ENCODE data around the gene OGA.

Gene OGA

GRCh38 chr10:101818119-101818871, at the start of gene OGA:
OGA (minus strand) TSS chr10:101818444; CDS start chr10:101818022, 422 bp downstream.
- DNase-seq (ENCODE audit: low read depth), result peak; percentile 100

GRCh38 chr10:101867931-101868330, 49.7 kb upstream of the OGA start:
- peak; percentile 27 for DNase-seq (ENCODE audit: low read depth)

- no peak for DNase-seq (ENCODE audit: low read depth)
Measured at GRCh38 chr10:101859530-101859929, 41.3 kb upstream of the OGA start.

GRCh38 chr10:101858723-101859500, 40.7 kb upstream of the OGA start:
- no peak for DNase-seq (ENCODE audit: low read depth)

DNA sequence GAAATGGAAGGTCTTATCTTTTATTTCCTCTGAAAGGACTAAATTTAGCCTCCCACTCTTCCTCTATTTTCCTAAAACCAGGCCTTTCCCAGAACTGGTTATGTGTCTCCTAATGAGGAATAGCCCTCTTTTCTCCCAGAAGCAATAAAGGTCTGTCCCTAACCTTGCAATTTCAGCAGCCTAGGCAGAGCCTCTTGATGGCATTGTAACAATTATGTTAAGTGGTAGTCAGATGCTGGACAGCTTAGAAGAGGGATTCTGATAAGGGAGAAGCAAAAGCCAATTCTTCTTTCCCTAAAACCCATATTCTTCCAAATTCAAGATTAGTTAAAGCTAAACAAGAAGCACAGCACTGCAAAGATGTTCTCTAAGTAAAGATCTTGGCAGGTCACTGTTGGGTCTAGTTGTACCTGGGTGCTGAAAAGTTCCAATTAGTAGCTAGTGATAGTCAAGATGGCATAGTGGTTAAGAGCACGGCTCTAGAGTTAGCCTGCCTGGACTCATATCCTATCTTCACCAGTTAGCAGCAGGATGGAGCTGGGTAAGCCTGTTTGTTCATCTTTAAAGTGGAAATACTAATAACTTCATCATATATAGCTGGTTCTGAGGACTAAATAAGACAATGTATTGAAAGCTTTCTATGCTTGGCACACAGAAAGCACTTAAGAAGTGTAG, 39.7 kb upstream of the OGA start:
- no peak for DNase-seq (ENCODE audit: low read depth)

DNA sequence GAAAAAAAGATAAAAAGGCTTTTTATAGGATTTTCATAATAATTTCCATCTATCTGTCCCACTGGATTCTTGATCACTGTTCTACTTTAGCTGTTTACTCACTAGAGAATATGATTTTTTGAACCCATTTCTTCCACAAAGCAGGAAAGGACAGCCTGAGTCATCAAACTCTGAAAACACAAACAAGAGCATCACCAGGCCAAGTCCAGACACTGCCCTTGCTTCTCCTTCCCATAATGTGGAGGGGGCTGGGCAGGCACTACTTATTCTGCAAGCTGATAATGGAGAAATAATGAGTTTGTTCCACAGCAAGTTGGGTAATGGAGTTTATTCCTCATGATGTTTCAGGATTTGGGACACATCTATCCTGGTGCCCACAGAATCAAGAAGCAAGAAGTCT, 38.4 kb upstream of the OGA start:
- peak; percentile 50 for DNase-seq (ENCODE audit: low read depth)

DNA sequence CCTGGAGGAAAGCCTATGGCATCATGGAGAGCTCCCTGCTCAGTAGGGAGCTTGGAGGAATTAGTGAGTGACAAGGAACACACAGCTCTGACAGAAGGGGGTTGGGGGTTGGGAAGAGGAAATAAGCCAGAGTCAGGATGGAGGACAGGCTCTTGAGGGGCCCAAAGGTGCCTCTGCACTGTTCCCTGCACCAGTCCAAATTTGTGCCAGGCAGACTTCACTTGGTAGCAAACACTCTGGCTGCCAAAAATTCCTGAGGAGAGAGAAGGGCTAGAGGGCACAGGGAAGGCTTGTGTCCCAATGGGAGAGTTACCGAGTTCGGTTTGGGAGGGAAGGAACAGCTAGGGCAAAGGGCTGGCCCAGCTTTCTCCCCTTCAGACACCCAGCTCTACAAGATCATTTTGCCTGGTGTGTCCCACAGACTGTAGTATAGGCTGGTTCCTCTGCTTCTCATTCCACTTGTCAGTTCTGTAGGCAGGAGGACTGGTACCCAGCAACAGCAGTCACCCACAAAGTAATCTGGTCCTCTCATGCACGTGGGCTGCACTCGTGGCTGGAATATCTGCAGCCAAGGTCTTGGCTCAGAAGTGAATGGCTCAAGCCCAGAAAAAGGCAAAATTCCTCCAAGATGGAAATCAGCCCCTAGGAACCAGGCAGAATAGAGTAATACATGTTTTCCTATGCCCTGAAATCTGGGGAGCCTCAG, 33.3 kb upstream of the OGA start:
- no peak for DNase-seq (ENCODE audit: low read depth)

- no peak for DNase-seq (ENCODE audit: low read depth)
Measured at GRCh38 chr10:101850749-101851148, 32.5 kb upstream of the OGA start.

DNA sequence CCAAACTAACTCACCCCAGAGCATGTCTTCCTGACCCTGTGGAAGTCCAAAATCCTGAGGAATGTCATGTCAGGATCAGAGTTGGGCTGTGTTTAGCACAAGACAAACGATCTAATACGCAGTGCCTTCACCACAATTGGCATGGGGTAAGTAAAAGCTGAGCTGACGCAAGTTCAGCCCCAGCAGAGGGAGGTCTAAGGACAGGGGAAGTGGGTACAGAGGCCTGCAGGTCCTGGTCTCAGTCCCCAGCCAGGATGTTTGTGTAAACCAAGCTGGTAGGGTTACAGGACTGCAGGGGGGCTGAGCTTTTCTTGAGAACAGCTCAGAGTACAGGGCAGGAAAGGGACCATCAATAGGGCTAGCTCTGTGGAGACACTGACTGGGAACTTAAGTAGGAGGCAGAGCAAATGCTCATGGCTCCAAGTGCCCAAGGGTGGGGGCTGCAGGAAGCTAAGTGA, 30.7 kb upstream of the OGA start:
- peak; percentile 49 for DNase-seq (ENCODE audit: low read depth)

- DNase-seq (ENCODE audit: low read depth), result peak; percentile 21
Measured at GRCh38 chr10:101848408-101848807, 30.2 kb upstream of the OGA start.

- DNase-seq (ENCODE audit: low read depth), result no peak
Measured at GRCh38 chr10:101845893-101846292, 27.6 kb upstream of the OGA start.

GRCh38 chr10:101843032-101844021, 25.1 kb upstream of the OGA start, which contains the start of gene KCNIP2:
KCNIP2 (minus strand) TSS chr10:101843800; CDS start chr10:101843568, 232 bp downstream.
- DNase-seq (ENCODE audit: low read depth), result no peak

- no peak for DNase-seq (ENCODE audit: low read depth)
Measured at GRCh38 chr10:101841826-101842225, 23.6 kb upstream of the OGA start.

GRCh38 chr10:101840741-101841453, 22.7 kb upstream of the OGA start:
- DNase-seq (ENCODE audit: low read depth), result peak; percentile 86

GRCh38 chr10:101840102-101840684, 21.9 kb upstream of the OGA start:
- peak; percentile 45 for DNase-seq (ENCODE audit: low read depth)

DNA sequence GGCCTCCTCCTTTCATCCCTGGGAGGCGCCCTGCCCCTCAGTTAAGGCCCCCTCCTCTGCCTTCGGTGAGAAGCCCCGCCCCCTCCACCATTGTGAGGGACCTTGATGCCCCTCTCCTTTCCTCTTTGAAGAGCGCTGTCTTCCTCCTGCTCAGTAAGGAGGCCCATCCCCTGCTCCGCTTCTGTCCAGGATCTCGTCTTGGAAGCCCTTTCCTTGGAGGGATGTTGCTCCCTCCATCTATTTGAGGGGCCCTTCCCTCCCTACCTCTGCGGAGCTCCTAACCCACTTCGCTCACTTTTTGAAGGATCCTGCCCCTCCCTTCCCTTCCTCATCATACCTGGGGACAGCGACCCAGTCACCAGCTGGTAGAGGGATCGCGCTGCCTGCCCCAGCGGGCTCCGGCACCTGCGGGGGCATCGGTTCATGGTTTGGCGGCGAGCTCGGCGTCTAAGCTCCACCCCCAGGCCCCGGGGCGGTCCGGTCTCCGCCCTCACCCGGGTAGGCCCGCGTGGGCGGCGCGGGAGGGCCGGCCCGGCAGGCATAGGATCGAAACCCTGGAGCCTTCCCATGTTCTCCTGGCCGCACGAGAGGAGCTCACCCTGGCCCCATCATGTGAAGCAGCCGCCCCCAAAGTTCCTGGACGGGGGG, 21.3 kb upstream of the OGA start:
- DNase-seq (ENCODE audit: low read depth), result peak; percentile 46

GRCh38 chr10:101839002-101839401, 20.8 kb upstream of the OGA start:
- no peak for DNase-seq (ENCODE audit: low read depth)

GRCh38 chr10:101838416-101838970, 20.2 kb upstream of the OGA start:
- DNase-seq (ENCODE audit: low read depth), result no peak

DNA sequence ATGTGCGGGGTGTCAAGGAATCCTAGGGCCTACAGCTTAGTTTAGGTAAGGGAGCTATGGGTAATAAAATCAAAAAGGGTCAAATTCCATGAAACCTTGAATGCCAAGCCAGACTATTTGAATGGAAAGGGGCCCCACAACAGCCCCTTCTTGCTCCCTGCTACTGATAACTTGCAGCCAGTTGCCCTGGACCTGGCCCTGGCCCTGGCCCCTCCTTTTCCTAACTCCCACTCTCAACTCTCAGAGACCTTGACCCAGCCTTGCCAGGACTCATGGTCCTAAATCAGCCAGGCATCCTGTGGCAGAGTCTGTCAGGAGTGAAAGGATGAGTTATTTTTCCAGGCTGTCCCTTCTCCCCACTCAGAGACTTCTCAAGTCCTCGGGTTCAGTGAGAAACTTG, 19.5 kb upstream of the OGA start:
- no peak for DNase-seq (ENCODE audit: low read depth)
